GM12892 (cell line): ENCODE measurements around the gene SCARB1.

Source experiments
- DNase-seq: peaks from one replicate; pipeline ENCODE4 v3.0.0; 2011; ENCODE audit not compliant: insufficient read length
- FAIRE-seq: peaks from 2 replicates; lab custom pipeline; 2011; peaks lifted over from hg19 to GRCh38; lab: Jason Lieb, UNC
- POLR2A ChIP-seq: IDR thresholded peaks from 2 replicates; pipeline ENCODE4 v1.6.1; 2011; ENCODE audit warnings: low read depth, low read length, control low read depth
- POLR2AphosphoS5 ChIP-seq: IDR thresholded peaks from 2 replicates; pipeline ENCODE4 v1.6.1; 2011; ENCODE audit warnings: low read depth, low read length, control low read depth
- TAF1 ChIP-seq: IDR thresholded peaks from 2 replicates; pipeline ENCODE4 v1.6.1; 2011; ENCODE audit warnings: low read depth, mild to moderate bottlenecking, control low read depth, low read length, borderline replicate concordance

SCARB1 gene

DNA sequence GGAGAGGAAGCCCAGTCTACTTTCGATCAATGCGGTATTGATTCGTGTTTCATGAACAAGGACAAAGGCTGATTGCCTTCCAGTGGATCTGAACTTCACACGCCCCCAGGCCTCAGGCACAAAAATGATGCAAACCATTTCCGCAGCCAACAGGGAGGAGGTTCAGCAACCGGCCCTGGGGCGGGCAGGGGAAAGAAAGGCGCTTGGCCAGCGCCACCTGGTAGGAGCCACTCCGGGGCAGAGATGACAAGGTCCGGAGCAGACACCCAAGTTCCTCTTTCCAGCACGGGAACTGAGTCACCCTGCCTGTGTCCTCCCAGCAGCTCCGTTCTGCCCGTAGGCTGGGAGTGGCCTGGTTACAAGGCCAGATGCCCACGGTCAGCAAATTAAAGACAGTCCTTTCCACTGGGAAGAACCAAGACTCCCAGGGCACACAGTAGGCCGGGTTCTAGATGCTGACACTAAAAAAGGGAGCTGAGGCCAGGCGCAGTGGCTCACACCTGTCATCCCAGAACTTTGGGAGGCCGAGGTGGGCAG, 136.3 kb downstream of the SCARB1 start:
- TF ChIP-seq POLR2A: no peak
- no peak for TF ChIP-seq POLR2AphosphoS5
- no peak for TF ChIP-seq TAF1
- DNase-seq (no peak), FAIRE-seq (no peak)
